Neural progenitor cell (in vitro differentiated cells): ENCODE data around the gene TNPO2. TPM values are rescaled to one million over a fixed set of nuclear protein-coding genes. Genes with fewer than 3 reads are reported as not detected.
"Not testable (repeated sequence)": the region's sequence is repeated elsewhere in the genome, so short reads cannot be mapped to it uniquely, and the experiment has no call there.

ENCODE experiments used
- DNase-seq: peaks from one replicate; pipeline ENCODE4 v3.0.0-alpha.2; 2016; ENCODE audit warnings: low spot score
- H2AFZ ChIP-seq: fragments of 200-600 bp; sonication (generic); replicated peaks from 2 replicates; pipeline ENCODE4 v1.6.1; 2016; ENCODE audit warnings: antibody characterized with exemption
- H3F3A ChIP-seq: fragments of 200-600 bp; sonication (generic); 2 replicates; pipeline ENCODE4 v1.6.1; 2016; ENCODE audit warnings: antibody characterized with exemption, low read depth
- H3K27ac ChIP-seq: fragments of 200-600 bp; sonication (generic); 2 replicates; pipeline ENCODE4 v1.5.1; 2016; ENCODE audit warnings: mild to moderate bottlenecking
- H3K27me3 ChIP-seq: fragments of 200-600 bp; sonication (generic); 2 replicates; pipeline ENCODE4 v1.6.1; 2016; ENCODE audit warnings: mild to moderate bottlenecking, moderate library complexity
- H3K36me3 ChIP-seq: fragments of 200-600 bp; sonication (generic); 2 replicates; pipeline ENCODE4 v1.5.1; 2016
- H3K4me1 ChIP-seq: fragments of 200-600 bp; sonication (generic); 2 replicates; pipeline ENCODE4 v1.6.1; 2016; ENCODE audit warnings: mixed run types
- H3K4me2 ChIP-seq: fragments of 200-600 bp; sonication (generic); 2 replicates; pipeline ENCODE4 v1.6.1; 2016
- H3K4me3 ChIP-seq: fragments of 200-600 bp; sonication (generic); 2 replicates; pipeline ENCODE4 v1.5.1; 2016
- H3K79me2 ChIP-seq: fragments of 200-600 bp; sonication (generic); 2 replicates; pipeline ENCODE4 v1.6.1; 2016; ENCODE audit warnings: low read depth
- H3K9ac ChIP-seq: fragments of 200-600 bp; sonication (generic); 2 replicates; pipeline ENCODE4 v1.6.1; 2016
- H3K9me3 ChIP-seq: fragments of 200-600 bp; sonication (generic); 2 replicates; pipeline ENCODE4 v1.5.1; 2016; ENCODE audit warnings: low read depth
- H4K20me1 ChIP-seq: fragments of 200-600 bp; sonication (generic); 2 replicates; pipeline ENCODE4 v1.6.1; 2016; ENCODE audit warnings: low read depth
- H3K27ac Mint-ChIP-seq: 3 replicates; pipeline ENCODE4 v1.8.0; 2021; ENCODE audit warnings: mixed read lengths
- H3K27me3 Mint-ChIP-seq: 2 replicates; pipeline ENCODE4 v1.8.0; 2022; ENCODE audit warnings: low read depth, mild to moderate bottlenecking, inconsistent platforms, moderate library complexity, mixed read lengths; ENCODE audit not compliant: insufficient read depth
- H3K36me3 Mint-ChIP-seq: 3 replicates; pipeline ENCODE4 v1.8.0; 2021; ENCODE audit warnings: mixed read lengths
- H3K4me1 Mint-ChIP-seq: 3 replicates; pipeline ENCODE4 v1.8.0; 2021; ENCODE audit warnings: mixed read lengths
- H3K4me3 Mint-ChIP-seq: 3 replicates; pipeline ENCODE4 v1.8.0; 2021; ENCODE audit warnings: mild to moderate bottlenecking, moderate library complexity, mixed read lengths
- H3K9me3 Mint-ChIP-seq: 3 replicates; pipeline ENCODE4 v1.8.0; 2020; ENCODE audit warnings: mixed read lengths
- EZH2 ChIP-seq: fragments of 200-600 bp; sonication (generic); IDR thresholded peaks from 2 replicates; pipeline ENCODE4 v1.6.1; 2017; ENCODE audit warnings: antibody characterized with exemption, mild to moderate bottlenecking, moderate library complexity
- EZH2phosphoT487 ChIP-seq: fragments of 200-600 bp; sonication (generic); IDR thresholded peaks from 2 replicates; pipeline ENCODE4 v1.6.1; 2017; ENCODE audit warnings: antibody characterized with exemption
- total RNA-seq: library from RNA; depleted of rRNA; stranded (reverse); fragments of >200 nt; gene quantifications from 2 replicates; pipeline ENCODE4 v1.2.3, GENCODE V29; 2015; ENCODE audit warnings: low replicate concordance
- TF ChIP-seq, protein P1 (sequence below): fragments of 200-600 bp; sonication (generic); IDR thresholded peaks from 2 replicates; pipeline ENCODE4 v1.5.1; 2017; ENCODE audit warnings: antibody characterized with exemption, mild to moderate bottlenecking

TNPO2 gene
- total RNA-seq, 1 donor from 2014 or later = 58.1 TPM

GRCh38 chr19:12701596-12702282, 22.0 kb downstream of the TNPO2 start:
- Mint-ChIP-seq H3K4me1 (peaks cover 9% of the 10 kb centered on the region), H3K36me3 (peaks cover 16% of the 10 kb centered on the region), H3K4me3 (no peak overlapping the region)

DNA sequence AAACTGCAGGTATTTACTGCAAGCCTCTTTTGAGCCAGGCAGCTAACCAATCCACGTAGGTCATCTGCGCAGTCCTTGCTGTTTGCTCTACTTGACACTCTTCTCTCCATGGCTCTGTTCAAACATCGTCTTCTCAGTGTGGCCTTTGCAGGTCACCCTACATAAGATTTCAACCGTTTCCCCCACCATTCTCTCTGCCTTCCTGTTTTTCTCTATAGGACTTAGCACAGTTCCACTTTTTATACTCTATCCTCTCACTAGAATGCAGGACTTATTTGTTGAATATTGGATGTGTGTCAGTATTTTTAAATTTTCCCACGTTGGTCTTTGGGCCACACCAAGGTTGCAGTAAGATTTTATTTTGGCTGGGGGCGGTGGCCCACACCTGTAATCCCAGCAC, 25.6 kb downstream of the TNPO2 start:
- no peak overlapping the region for H3K4me2 ChIP-seq
- H3K9ac ChIP-seq = no peak overlapping the region
- H3K4me3 Mint-ChIP-seq = peak overlapping the region; percentile 79
- no peak for DNase-seq
- H3K9me3 Mint-ChIP-seq = no peaks in the 10 kb centered on the region
- peaks cover 2% of the 10 kb centered on the region for H3K27me3 Mint-ChIP-seq
- no peak overlapping the region for H3K27ac ChIP-seq
- H3K4me3 ChIP-seq = no peak overlapping the region
- H4K20me1 ChIP-seq = no peaks in the 10 kb centered on the region
- TF ChIP-seq EZH2 (no peak), EZH2phosphoT487 (no peak)
- TF ChIP-seq, protein P1, sequence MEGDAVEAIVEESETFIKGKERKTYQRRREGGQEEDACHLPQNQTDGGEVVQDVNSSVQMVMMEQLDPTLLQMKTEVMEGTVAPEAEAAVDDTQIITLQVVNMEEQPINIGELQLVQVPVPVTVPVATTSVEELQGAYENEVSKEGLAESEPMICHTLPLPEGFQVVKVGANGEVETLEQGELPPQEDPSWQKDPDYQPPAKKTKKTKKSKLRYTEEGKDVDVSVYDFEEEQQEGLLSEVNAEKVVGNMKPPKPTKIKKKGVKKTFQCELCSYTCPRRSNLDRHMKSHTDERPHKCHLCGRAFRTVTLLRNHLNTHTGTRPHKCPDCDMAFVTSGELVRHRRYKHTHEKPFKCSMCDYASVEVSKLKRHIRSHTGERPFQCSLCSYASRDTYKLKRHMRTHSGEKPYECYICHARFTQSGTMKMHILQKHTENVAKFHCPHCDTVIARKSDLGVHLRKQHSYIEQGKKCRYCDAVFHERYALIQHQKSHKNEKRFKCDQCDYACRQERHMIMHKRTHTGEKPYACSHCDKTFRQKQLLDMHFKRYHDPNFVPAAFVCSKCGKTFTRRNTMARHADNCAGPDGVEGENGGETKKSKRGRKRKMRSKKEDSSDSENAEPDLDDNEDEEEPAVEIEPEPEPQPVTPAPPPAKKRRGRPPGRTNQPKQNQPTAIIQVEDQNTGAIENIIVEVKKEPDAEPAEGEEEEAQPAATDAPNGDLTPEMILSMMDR = no peak
- H3K4me1 ChIP-seq = peaks cover 14% of the 10 kb centered on the region
- H3K27me3 ChIP-seq = no peaks in the 10 kb centered on the region
- H3K4me1 Mint-ChIP-seq = peaks cover 10% of the 10 kb centered on the region
- H3K27ac Mint-ChIP-seq = no peak overlapping the region
- H3K9me3 ChIP-seq = no peaks in the 10 kb centered on the region
- H3K36me3 Mint-ChIP-seq = peaks cover 7% of the 10 kb centered on the region
- H3K79me2 ChIP-seq = peaks cover 6% of the 10 kb centered on the region
- H2AFZ ChIP-seq = no peak overlapping the region
- no peaks in the 10 kb centered on the region for H3K36me3 ChIP-seq
- peaks cover 50% of the 10 kb centered on the region for H3F3A ChIP-seq

More at GRCh38 chr19:12701596-12702282, 22.0 kb downstream of the TNPO2 start:
- no peaks in the 10 kb centered on the region for H3K27me3 ChIP-seq
- TF ChIP-seq EZH2phosphoT487 (no peak), EZH2 (no peak)
- TF ChIP-seq, protein P1 = no peak
- no peak overlapping the region for H3K4me3 ChIP-seq
- H3K27me3 Mint-ChIP-seq = peaks cover 2% of the 10 kb centered on the region
- peaks cover 69% of the 10 kb centered on the region for H3F3A ChIP-seq
- no peaks in the 10 kb centered on the region for H3K36me3 ChIP-seq
- peaks cover 10% of the 10 kb centered on the region for H3K4me1 ChIP-seq
- no peaks in the 10 kb centered on the region for H3K9me3 Mint-ChIP-seq
- no peak overlapping the region for H2AFZ ChIP-seq
- peaks cover 6% of the 10 kb centered on the region for H3K79me2 ChIP-seq
- H4K20me1 ChIP-seq = no peaks in the 10 kb centered on the region
- no peaks in the 10 kb centered on the region for H3K9me3 ChIP-seq
- H3K4me2 ChIP-seq = no peak overlapping the region
- no peak overlapping the region for H3K27ac Mint-ChIP-seq
- no peak overlapping the region for H3K9ac ChIP-seq
- no peak for DNase-seq
- H3K27ac ChIP-seq = no peak overlapping the region

GRCh38 chr19:12697425-12697824, 26.3 kb downstream of the TNPO2 start:
- H2AFZ ChIP-seq, H3K27ac Mint-ChIP-seq, DNase-seq, H3K27me3 Mint-ChIP-seq, H3K27ac ChIP-seq, H3K9ac ChIP-seq, H3K4me1 ChIP-seq, H3K36me3 Mint-ChIP-seq, H3K9me3 ChIP-seq, H3K27me3 ChIP-seq, H3K4me1 Mint-ChIP-seq, H3K9me3 Mint-ChIP-seq, H4K20me1 ChIP-seq, H3K36me3 ChIP-seq, H3K79me2 ChIP-seq: not testable (repeated sequence)
- peak overlapping the region; percentile 82 for H3K4me3 ChIP-seq
- peaks cover 44% of the 10 kb centered on the region for H3F3A ChIP-seq
- peak overlapping the region; percentile 94 for H3K4me3 Mint-ChIP-seq
- peak overlapping the region; percentile 84 for H3K4me2 ChIP-seq
